NK-92 (cell line): ENCODE data around the gene OLFM1.
"Not testable (repeated sequence)": the region's sequence is repeated elsewhere in the genome, so short reads cannot be mapped to it uniquely, and the experiment has no call there.

Experiments
- DNase-seq: peaks from one replicate; lab custom pipeline; 2025; ENCODE audit not compliant: unreplicated experiment; lab: John Stamatoyannopoulos, UW

The OLFM1 gene

DNA sequence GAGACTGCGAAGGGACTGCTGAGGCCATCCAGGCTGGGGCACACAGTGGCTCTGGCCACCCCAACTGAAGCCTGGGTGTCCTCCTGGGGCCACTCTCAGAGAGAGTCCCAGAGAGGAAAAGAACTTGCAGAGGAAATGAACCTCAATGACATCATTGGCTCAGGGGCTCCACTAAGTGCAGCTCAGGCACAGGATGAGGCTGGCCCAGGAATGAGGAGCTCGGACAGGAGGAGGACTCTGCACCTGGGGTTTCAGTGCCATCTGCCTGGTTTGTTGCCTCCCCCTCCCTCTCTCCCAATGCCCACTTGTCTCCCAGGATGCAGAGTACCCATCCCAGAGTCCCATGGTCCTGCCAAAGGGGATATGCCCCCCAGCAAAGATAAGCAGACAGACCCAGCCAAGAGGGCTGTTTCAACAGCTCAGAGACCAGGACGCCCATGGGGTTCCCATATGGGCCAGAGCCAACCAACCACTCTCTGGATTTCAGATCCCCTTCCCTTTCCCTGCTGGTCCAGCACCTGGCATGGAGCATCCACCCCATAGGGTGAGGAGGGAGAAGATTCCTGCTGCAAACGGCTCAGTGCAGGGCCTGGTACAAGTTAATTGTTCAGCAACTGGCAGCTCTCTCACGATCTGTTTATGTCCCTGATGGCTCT, 26.9 kb upstream of the OLFM1 start:
- no peak for DNase-seq

DNA sequence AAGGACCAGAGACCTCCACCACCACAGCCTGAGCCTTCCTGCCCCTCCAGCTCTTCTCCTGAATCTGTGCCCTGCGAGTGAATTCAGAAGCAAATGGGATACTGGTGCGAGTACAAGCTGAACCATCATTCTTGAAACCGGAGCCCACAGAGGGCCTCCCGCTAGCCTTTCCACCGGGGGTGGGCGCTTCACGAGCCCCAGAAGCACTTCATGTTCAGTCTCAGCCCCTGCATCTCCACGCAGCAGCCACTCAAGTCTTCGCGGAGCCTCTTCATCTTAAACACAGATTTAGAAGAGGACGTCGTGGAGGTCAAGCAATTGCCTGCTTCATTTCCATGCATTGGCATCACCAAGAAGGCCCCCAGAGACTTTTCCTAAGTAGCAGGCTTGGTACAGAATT, 26.0 kb upstream of the OLFM1 start:
- no peak for DNase-seq

DNA sequence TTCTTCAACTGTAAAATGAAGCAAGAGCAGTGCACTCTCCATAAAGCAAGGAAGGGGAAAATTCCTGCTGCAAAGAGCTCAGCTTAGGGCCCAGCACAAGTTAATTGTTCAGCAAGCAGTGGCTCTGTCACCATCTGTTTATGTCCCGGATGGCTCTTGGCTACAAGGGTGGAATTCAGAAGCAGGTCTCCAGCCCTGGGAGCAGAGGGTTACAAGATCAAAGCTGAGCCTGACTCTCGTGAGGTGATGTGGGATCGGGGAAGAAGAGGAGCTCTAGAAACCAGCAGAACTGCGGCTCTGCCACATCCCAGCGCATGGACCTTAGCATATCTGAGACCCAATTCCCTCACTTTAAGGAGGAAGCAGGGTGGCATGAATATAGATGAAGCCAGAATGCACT, 25.2 kb upstream of the OLFM1 start:
- DNase-seq, result no peak

DNA sequence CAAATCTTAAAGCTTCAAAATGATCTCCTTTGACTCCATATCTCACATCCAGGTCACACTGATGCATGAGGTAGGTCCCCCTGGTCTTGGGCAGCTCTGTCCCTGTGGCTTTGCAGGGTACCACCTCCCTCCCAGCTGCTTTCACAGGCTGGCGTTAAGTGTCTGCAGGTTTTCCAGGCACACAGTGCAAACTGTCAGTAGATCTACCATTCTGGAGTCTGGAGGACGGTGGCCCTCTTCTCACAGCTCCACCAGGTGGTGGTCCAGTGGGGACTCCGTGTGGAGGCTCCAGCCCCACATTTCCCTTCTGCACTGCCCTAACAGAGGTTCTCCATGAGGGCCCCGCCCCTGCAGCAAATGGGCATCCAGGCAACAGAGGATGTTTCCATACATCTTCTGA, 24.0 kb upstream of the OLFM1 start:
- not testable (repeated sequence) for DNase-seq

DNA sequence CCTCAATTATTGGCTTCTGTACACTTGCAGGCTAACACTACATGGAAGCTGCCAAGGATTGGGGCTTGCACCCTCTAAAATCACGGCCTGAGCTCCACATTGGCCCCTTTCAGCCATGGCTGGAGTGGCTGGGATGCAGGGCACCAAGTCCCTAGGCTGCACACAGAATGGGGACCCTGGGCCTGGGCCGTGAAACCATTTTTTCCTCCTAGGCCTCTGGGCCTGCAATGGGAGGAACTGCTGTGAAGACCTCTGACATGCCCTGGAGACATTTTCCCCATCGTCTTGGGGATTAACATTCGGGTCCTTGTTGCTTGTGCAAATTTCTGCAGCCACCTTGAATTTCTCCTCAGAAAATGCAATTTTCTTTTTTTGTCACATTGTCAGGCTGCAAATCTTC, 23.6 kb upstream of the OLFM1 start:
- DNase-seq, result not testable (repeated sequence)

DNA sequence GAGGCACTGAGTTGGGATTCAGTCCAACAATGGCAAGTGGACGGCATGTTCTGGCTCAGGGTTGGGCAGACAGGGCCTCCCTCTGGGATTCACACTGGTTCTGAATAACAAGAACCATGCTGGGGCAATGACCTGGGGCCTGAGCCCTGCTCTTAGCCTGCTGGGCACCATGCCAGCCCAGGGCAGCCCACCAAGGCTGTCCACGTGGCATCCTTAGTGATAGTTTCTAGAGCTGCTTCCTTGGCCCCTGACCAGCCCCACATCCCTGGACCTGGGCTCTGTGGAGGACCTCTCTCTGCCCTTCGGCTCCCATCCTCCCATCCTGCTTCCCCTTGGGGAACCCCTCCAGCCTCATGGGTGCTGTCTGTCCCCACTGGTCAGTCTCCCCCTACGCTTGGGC, 22.3 kb upstream of the OLFM1 start:
- DNase-seq, result no peak

DNA sequence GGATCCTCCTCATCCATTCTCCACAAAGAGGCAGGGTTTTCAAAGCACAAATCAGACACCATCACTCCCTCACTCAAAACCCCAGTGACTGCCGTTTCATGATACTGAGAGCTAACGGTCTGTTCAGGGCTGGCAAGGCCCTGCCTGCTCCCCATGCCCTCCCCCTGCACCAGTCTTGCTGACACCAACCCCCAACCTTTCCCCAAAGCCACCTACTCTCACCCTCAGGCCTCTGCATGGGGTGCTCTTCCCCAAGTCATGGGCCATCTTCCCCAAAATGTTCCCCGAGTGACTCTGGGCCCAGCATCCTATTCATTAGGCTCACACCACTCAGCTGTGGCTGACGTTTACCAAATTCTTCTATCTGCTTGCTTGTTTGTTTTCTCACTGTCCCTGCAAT, 21.7 kb upstream of the OLFM1 start:
- no peak for DNase-seq

DNA sequence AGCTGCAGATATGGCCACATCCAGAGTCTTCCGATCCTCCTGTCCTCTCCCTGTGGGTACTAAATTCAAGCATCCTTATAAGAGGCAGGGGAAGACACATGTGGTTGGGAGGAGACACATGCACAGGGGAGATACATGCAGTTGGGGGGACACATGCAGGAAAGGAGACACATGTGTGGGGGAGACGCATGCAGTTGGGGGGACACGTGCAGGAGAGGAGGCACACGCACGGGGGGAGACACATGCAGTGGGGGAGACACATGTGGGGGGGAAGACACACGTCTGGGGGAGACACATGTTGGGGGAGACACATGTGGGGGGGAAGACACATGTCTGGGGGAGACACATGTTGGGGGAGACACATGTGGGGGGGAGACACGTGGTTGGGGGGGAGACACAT, 21.2 kb upstream of the OLFM1 start:
- no peak for DNase-seq

DNA sequence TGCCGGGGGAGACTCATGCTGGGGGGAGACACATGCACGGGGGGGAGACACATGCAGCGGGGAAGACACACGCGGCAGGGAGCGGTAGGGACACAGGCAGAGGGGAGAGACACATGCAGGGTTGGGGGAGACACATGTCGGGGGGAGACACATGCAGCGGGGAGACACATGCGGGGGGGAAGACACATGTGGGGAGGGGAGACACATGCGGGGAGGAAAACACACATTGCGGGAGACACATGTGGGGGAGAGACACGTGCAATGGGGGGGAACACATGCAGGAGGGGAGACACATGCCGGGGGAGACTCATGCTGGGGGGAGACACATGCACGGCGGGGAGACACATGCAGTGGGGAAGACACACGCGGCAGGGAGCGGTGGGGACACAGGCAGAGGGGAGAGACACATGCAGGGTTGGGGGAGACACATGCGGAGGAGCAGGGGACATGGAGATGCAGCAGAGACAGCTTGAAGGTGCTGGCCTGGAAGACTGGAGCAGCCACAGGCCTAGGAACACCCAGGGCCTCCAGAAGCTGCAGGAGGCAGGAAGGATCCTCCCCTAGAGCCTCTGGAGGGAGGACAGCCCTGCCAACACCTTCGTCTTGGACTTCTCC, 20.3 kb upstream of the OLFM1 start:
- no peak for DNase-seq

DNA sequence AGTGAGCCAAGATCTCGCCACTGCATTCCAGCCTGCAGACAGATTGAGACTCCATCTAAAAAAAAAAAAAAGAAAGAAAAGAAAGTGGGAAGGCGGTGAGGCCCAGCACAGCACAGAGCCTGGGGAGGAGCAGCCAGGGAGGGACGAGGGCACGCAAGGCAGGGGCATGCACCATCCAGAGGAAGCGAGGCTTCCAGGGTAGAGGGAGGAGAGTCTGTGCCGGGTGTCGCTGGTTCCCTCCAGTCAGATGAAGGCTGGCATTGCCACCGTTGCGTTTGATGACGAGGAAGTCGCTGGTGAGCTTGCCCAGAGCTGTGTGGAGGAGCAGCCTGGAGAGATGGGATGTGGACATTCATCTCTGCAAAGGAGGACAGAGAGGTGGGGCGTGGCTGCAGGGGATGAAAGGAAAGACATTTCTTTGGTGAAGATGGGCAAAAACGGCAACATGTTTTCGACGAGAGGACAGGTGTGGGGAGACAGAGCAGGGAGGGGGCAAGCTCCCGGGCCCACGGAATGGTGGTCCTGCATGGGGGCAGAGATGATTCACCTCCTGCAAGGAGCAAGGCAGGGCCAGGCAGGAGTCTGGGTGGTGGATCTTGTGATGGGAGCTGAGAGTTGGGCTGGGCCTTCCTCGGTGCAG, 18.6 kb upstream of the OLFM1 start:
- DNase-seq, result no peak

DNA sequence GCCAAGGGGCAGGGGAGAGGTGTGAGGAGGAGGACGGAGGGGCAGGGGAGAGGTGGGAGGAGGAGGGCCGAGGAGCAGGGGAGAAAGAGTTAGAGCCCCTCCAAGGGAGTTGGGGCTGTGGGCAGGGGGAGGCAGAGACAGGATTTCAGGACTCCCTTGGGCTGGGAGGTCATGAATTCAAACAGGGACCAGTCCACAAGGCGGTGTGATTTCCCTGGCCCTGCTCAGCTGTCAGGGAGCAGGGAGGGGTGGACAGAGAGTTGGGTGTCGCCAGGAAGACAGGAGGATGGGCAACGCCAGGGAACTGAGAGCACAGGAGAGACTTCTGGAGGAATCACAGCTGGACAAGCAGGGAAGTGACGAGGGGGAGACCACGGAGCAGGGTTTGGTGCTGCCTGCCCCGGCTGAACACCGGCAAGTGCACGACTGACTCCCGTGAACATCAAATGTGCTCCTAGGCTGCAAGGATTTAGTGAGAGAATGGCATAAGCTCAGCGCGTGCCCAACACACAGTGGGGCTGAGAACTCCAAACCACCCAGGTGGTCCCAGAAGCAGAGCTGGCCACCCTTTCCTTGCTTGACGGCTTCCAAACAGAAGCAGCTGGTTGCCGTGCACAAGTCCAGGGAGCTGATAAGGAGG, 17.8 kb upstream of the OLFM1 start:
- DNase-seq, result no peak

DNA sequence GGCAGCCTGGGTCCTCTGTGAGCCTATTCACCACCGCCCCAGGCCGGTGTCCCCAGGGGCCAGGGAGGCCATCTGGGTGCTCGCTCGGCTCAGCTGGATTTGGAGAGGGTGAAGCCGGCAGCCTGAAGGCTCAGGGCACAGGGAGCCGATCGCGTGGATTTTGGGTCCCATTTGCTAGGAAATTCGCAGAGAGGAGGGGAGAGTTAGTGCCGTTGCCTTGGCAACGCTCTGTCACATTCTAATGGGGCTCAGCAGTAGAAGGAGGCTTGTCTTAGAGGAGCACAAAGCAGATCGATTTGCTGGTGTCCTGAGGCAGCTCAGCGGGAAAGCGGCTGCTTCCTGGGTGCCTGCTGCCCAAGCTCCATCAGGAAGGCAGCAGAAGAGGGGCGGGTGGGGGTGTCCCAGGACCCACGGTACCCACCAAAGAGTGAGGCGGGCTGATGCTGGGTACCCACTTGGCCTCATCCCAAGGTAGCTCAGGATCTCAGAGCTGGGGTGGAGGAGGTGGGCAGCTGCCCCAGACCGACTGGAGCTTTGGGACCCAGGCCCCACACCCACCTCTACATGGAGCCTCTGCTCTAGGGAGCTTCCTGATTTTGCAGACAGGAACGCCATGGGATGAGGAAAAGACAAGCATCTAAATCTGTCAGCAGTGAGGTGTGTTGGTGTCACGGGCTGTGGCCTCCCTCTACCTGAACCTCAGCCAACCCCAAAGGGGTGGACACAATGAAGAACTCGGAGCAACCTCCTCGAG, 17.1 kb upstream of the OLFM1 start:
- no peak for DNase-seq

DNA sequence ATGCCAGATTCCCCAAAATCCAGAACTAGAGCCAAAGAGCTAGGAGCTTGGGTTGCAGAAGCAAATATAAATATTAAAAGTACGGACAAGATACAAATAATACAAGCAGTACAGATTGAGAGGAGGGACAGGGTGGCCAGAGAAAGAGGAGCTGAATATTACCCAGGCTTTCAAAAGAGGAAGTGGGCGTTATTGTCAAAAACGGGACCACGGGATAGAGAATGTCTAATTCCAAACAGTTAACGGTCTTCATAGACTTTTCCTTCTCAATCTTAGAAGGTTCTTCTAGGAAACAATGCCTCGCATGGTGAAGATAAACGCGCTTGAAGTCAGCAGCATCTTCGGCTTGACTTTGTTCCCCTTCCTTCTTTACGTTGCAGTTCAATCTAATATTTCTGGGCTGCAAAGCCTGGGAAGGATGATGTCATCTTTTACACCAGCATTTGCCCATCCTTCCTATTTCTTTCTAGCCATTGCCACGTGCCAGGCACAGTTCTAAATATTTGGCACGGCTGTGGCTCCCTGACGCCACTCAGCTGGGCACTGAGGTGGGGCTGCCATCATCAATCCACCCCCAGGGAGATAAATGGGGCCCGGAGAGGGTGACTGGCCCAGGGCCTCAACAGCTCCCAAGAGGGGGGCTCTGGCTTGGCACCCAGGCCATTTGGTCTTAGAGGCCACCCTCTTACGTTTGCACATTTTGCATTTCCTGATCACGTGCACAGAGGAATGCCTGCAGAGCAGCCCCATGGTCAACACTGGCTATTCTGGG, 16.3 kb upstream of the OLFM1 start:
- DNase-seq, result no peak

DNA sequence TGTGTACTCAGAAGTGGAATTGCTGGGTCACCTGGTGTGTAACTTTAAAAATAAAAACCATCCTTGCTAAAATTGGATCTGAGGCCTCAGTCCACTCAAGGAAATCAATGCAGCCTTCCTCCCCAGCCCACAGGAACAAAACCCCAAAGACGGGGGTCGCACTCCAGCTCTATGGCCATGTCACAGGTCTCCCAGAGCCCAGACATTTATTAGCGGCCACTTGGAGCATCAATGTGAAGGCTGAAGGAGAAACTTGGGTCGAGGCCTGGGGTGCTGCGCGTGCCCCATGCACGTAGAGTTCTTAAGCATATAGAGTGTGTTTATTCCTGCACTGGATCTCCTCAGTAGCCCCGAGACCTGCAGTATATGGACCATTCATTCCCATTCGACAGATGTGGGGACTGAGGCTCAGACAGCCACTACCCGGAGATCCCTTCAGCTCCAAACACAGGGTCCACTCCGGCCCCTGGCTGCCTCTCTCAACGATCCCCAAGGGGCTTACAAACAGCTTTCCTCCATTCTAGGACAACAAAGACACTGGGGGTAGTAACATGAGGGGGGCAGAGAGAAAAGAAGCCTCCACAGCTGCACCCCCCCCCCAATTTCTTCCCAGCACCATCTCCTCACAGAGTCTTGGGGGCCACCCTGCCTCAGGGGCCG, 14.3 kb upstream of the OLFM1 start:
- no peak for DNase-seq

DNA sequence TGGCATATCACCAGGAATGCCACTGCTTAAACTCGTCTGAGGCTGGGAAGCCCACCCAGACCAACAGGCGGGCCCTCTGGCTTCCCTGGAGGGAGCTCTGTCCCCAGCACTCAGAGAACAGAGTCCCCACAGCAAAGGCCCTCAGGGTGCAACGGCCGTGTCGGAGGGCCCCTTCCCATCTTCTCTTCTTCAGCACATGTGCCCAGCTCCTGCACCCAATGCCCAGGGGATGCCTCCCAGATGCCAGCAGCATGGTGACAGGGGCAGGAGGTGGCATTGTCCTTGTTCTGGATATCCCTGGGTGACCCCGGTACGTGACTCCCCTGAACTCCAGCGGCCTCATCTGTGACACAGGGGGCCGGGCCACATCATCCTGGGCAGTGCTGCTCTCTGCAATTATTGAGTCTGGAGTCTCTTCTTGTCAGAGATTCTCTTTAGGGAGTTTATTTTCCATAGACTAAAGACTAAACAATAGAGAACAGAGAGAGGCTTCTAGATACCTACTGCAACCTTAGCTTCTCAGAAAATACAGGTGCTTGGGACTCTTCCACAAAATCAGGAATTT, 13.6 kb upstream of the OLFM1 start:
- no peak for DNase-seq

DNA sequence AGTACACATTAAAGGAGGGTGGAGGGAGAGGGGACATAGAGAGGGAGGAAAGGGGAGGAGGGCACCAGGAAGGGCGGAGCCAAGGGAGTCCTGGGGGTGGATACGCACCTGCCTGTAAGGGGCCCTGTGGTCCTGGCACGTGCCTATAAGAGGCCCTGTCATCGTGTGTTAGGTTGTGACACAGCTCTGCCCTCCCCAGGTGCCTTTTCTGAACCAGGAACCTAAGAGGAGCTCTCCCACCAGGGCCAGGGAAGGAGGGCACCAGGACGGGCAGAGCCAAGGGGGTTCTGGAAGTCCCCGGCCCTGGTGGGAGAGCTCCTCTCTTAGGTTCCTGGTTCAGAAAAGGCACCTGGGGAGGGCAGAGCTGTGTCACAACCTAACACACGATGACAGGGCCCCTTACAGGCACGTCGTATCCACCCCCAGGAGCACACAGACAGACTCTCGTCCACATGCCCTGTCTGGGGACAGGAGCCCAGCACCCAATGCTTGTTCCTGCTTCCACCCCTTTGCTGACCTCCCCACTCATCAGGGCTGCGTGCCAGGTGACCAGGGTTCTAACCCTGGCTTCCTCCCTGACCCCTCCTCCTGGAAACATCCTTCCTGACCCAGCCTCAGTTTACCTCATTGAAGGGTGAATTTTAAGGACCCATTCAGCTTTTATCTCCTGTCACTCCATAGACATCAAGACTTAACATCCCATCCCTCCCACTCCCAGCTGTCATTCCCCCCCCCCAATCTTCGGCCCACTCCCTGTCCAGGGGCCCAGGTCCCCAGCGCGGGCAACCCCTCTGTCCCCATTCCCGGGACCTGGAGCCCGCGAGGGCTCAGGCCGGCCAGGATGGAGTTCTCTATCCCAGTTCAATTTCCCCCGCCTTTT, 12.9 kb upstream of the OLFM1 start:
- no peak for DNase-seq

DNA sequence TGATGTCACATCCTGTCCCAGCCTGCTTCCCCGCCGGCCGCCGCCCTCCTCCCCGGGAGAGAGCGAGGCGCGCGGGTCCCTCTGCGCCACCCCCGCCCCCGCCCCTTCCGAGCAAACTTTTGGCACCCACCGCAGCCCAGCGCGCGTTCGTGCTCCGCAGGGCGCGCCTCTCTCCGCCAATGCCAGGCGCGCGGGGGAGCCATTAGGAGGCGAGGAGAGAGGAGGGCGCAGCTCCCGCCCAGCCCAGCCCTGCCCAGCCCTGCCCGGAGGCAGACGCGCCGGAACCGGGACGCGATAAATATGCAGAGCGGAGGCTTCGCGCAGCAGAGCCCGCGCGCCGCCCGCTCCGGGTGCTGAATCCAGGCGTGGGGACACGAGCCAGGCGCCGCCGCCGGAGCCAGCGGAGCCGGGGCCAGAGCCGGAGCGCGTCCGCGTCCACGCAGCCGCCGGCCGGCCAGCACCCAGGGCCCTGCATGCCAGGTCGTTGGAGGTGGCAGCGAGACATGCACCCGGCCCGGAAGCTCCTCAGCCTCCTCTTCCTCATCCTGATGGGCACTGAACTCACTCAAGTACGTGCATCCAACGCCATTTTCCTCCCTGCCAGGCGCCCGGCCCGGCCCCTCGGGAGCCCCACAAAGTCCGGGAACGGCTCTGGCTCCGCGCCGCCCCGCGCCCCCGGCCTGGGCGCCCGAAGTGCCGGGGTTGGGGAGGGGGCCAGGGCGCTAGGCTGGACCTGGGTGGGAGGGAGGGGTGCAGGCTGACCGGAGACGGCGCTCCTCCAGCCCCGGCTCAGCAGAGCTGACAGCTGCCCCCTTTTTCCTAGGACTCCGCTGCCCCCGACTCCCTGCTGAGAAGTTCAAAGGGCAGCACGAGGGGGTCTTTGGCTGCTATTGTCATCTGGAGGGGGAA, 12.0 kb upstream of the OLFM1 start:
- DNase-seq, result no peak
